Prostate gland (tissue), 2 donors: ENCODE measurements around the gene DNM3.

ENCODE experiments used
- CTCF ChIP-seq, 4 experiments: fragments of 200-600 bp in 2 of 4; fragments of 450-650 bp in 2 of 4; sonication (generic) in 2 of 4; IDR thresholded peaks; 1 replicate in 3 of 4; 2 replicates in 1 of 4; pipeline ENCODE4 v1.5.1; 2016 to 2019; ENCODE audit warnings: antibody characterized with exemption in 4 of 4, mild to moderate bottlenecking in 2 of 4, moderate library complexity in 2 of 4
- POLR2A ChIP-seq: fragments of 450-650 bp; IDR thresholded peaks from one replicate; pipeline ENCODE4 v1.6.1; 2016; ENCODE audit warnings: antibody characterized with exemption, mild to moderate bottlenecking

- TF ChIP-seq CTCF (IDR thresholded peaks at IDR 0.05), result no peak
- no peak for TF ChIP-seq POLR2A
Measured at GRCh38 chr1:171961861-171962260, 120.6 kb downstream of the DNM3 start.
